DND-41 (cell line): ENCODE data around the gene COL9A3.

ENCODE experiments used
- ATAC-seq: fragments of 200-7000 bp; cut with Tn5 transposase; 3 replicates; pipeline ENCODE4 v1.9.1; 2021; ENCODE audit warnings: low read depth; ENCODE audit not compliant: insufficient read depth
- DNase-seq: peaks from one replicate; pipeline ENCODE4 v3.0.0-alpha.2; 2020
- H2AFZ ChIP-seq: 2 replicates; pipeline ENCODE4 v1.6.0; 2012; ENCODE audit warnings: low read depth, low read length
- H3K27ac ChIP-seq: 2 replicates; pipeline ENCODE4 v1.5.1; 2012; ENCODE audit warnings: low read length, inconsistent platforms
- H3K27me3 ChIP-seq: fragments of 200-600 bp; sonication (generic); 2 replicates; pipeline ENCODE4 v1.6.0; 2012; ENCODE audit warnings: low read length, mild to moderate bottlenecking, inconsistent platforms; ENCODE audit not compliant: insufficient read depth, poor library complexity
- H3K36me3 ChIP-seq: 2 replicates; pipeline ENCODE4 v1.5.1; 2012; ENCODE audit warnings: low read length, inconsistent platforms; ENCODE audit not compliant: insufficient read depth
- H3K4me1 ChIP-seq: 2 replicates; pipeline ENCODE4 v1.5.1; 2012; ENCODE audit warnings: mild to moderate bottlenecking, low read length; ENCODE audit not compliant: insufficient read depth
- H3K4me2 ChIP-seq: 2 replicates; pipeline ENCODE4 v1.6.0; 2012; ENCODE audit warnings: mild to moderate bottlenecking, moderate library complexity, low read length, inconsistent platforms; ENCODE audit not compliant: insufficient read depth
- H3K4me3 ChIP-seq, 2 experiments: fragments of 200-600 bp in 1 of 2; shearing (Covaris generic) in 1 of 2; 2 replicates each; pipeline ENCODE4 v1.5.1; 2012 to 2016; ENCODE audit warnings: inconsistent platforms in 2 of 2, low read length in 2 of 2, mild to moderate bottlenecking in 2 of 2, low read depth in 1 of 2, moderate library complexity in 1 of 2
- H3K79me2 ChIP-seq: 2 replicates; pipeline ENCODE4 v1.6.0; 2012; ENCODE audit warnings: low read length, inconsistent platforms; ENCODE audit not compliant: insufficient read depth
- H3K9ac ChIP-seq: 2 replicates; pipeline ENCODE4 v1.6.0; 2012; ENCODE audit warnings: low read depth, mild to moderate bottlenecking, inconsistent platforms, low read length, moderate library complexity
- H3K9me3 ChIP-seq: 2 replicates; pipeline ENCODE4 v1.5.1; 2012; ENCODE audit warnings: low read length, moderate library complexity, mild to moderate bottlenecking, inconsistent platforms; ENCODE audit not compliant: insufficient read depth, severe bottlenecking
- H4K20me1 ChIP-seq: 2 replicates; pipeline ENCODE4 v1.6.0; 2012; ENCODE audit warnings: low read length; ENCODE audit not compliant: insufficient read depth
- EZH2 ChIP-seq: IDR thresholded peaks from 3 replicates; pipeline ENCODE4 v1.6.1; 2012; ENCODE audit warnings: borderline replicate concordance, low read depth, mild to moderate bottlenecking, moderate library complexity, low read length, inconsistent platforms; ENCODE audit not compliant: severe bottlenecking
- TF ChIP-seq, protein P1 (sequence below): IDR thresholded peaks from 2 replicates; pipeline ENCODE4 v1.5.1; 2012; ENCODE audit warnings: borderline replicate concordance, low read length, moderate library complexity, mild to moderate bottlenecking; ENCODE audit not compliant: poor library complexity, severe bottlenecking; ENCODE audit errors: extremely low read depth

The COL9A3 gene

GRCh38 chr20:62872184-62872847 is 55.5 kb downstream of the COL9A3 start:
- no peak overlapping the region for H2AFZ ChIP-seq
- no peak overlapping the region for H3K4me3 ChIP-seq
- H4K20me1 ChIP-seq, result peaks cover 12% of the 10 kb centered on the region
- no peak for TF ChIP-seq EZH2
- TF ChIP-seq, protein P1, sequence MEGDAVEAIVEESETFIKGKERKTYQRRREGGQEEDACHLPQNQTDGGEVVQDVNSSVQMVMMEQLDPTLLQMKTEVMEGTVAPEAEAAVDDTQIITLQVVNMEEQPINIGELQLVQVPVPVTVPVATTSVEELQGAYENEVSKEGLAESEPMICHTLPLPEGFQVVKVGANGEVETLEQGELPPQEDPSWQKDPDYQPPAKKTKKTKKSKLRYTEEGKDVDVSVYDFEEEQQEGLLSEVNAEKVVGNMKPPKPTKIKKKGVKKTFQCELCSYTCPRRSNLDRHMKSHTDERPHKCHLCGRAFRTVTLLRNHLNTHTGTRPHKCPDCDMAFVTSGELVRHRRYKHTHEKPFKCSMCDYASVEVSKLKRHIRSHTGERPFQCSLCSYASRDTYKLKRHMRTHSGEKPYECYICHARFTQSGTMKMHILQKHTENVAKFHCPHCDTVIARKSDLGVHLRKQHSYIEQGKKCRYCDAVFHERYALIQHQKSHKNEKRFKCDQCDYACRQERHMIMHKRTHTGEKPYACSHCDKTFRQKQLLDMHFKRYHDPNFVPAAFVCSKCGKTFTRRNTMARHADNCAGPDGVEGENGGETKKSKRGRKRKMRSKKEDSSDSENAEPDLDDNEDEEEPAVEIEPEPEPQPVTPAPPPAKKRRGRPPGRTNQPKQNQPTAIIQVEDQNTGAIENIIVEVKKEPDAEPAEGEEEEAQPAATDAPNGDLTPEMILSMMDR, result no peak
- H3K4me1 ChIP-seq, result peaks cover 19% of the 10 kb centered on the region
- H3K9ac ChIP-seq, result no peak overlapping the region
- no peaks in the 10 kb centered on the region for H3K36me3 ChIP-seq
- no peak overlapping the region for H3K4me2 ChIP-seq
- ATAC-seq (no peak), DNase-seq (no peak)
- H3K27me3 ChIP-seq, result no peaks in the 10 kb centered on the region
- H3K9me3 ChIP-seq, result no peaks in the 10 kb centered on the region
- H3K27ac ChIP-seq, result no peak overlapping the region
- H3K79me2 ChIP-seq, result no peaks in the 10 kb centered on the region

GRCh38 chr20:62872862-62873261 is 56.0 kb downstream of the COL9A3 start:
- Histone ChIP-seq H3K4me3 (no peak overlapping the region), H4K20me1 (peaks cover 13% of the 10 kb centered on the region), H3K4me1 (peaks cover 19% of the 10 kb centered on the region), H3K36me3 (no peaks in the 10 kb centered on the region), H3K79me2 (no peaks in the 10 kb centered on the region), H2AFZ (no peak overlapping the region), H3K27me3 (no peaks in the 10 kb centered on the region), H3K9ac (no peak overlapping the region), H3K9me3 (no peaks in the 10 kb centered on the region), H3K4me2 (no peak overlapping the region), H3K27ac (peak overlapping the region; percentile 17)
- DNase-seq (no peak), ATAC-seq (no peak)
- TF ChIP-seq EZH2, result no peak
- TF ChIP-seq, protein P1, result no peak

DNA sequence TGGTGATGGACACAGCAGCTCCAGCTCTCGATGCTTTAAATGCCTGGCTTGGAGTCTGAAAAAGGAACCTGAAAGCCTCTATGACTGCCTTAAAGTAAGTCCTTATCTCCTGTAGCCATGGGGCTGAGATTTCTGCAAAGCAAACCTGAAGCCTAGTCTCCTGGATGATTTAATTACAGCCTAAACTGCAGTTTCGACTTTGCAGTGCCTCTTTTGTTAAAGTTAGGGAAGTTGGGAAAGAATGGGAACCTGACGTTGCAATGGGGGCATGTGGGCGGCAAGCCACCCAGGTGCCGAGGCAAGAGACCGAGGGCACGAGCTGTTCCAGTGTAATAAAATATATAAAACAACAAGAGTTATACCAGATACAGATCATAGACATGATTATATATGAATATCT is 56.4 kb downstream of the COL9A3 start:
- peaks cover 13% of the 10 kb centered on the region for H4K20me1 ChIP-seq

More for the DNA sequence above, 56.4 kb downstream of the COL9A3 start:
- Histone ChIP-seq H3K36me3 (no peaks in the 10 kb centered on the region), H3K4me2 (peak overlapping the region; percentile 39; the same call in 1 of the 2 replicates), H3K9ac (peak overlapping the region; percentile 30), H3K4me1 (peaks cover 19% of the 10 kb centered on the region), H3K9me3 (no peaks in the 10 kb centered on the region), H3K27ac (peak overlapping the region; percentile 17), H3K4me3 (no peak overlapping the region), H3K27me3 (no peaks in the 10 kb centered on the region), H2AFZ (no peak overlapping the region), H3K79me2 (no peaks in the 10 kb centered on the region)
- ATAC-seq, result no peak
- DNase-seq, result no peak
- TF ChIP-seq EZH2, result no peak
- TF ChIP-seq, protein P1, result no peak
